Activated CD4-positive, alpha-beta memory T cell treated with anti-CD3 and anti-CD28 coated beads for 36 hours (primary cell): ENCODE data around the gene GCSAM. TPM values are rescaled to one million over a fixed set of nuclear protein-coding genes. Genes with fewer than 3 reads are reported as not detected.

Experiments used
- CTCF ChIA-PET: fragments of 350-600 bp; sonication (Branson Sonifier 250); formaldehyde crosslinking; loops from one replicate; lab custom pipeline; 2021; ENCODE audit warnings: antibody characterized with exemption, inconsistent platforms; lab: Charles Lee
- POLR2A ChIA-PET: fragments of 350-600 bp; sonication (Branson Sonifier 250); formaldehyde crosslinking; loops from one replicate; lab custom pipeline; 2021; ENCODE audit warnings: antibody characterized with exemption; lab: Charles Lee
- DNase-seq: peaks from one replicate; pipeline ENCODE4 v3.0.0-alpha.2; 2020
- H3K27ac Mint-ChIP-seq: one replicate; pipeline ENCODE4 v1.8.0; 2021; ENCODE audit warnings: mixed read lengths
- H3K27me3 Mint-ChIP-seq: one replicate; pipeline ENCODE4 v1.8.0; 2021; ENCODE audit warnings: mixed read lengths
- H3K36me3 Mint-ChIP-seq: one replicate; pipeline ENCODE4 v1.8.0; 2021; ENCODE audit warnings: mixed read lengths
- H3K4me1 Mint-ChIP-seq: one replicate; pipeline ENCODE4 v1.8.0; 2021; ENCODE audit warnings: low read depth, mixed read lengths
- H3K4me3 Mint-ChIP-seq: one replicate; pipeline ENCODE4 v1.8.0; 2021; ENCODE audit warnings: mild to moderate bottlenecking, mixed read lengths
- H3K9me3 Mint-ChIP-seq: one replicate; pipeline ENCODE4 v1.8.0; 2021; ENCODE audit warnings: mixed read lengths
- intact Hi-C: fragments of 100-400 bp; cut with micrococcal nuclease; formaldehyde crosslinking; loops from one replicate; pipeline ENCODE4 v1.15.1; 2023
- total RNA-seq, 2 experiments: library from RNA; stranded (reverse); gene quantifications; one replicate each; pipeline ENCODE4 v1.2.3, GENCODE V29; 2021

The GCSAM gene
- total RNA-seq, 2 experiments from 2014 or later, result 11.7 to 14.4 TPM

DNA sequence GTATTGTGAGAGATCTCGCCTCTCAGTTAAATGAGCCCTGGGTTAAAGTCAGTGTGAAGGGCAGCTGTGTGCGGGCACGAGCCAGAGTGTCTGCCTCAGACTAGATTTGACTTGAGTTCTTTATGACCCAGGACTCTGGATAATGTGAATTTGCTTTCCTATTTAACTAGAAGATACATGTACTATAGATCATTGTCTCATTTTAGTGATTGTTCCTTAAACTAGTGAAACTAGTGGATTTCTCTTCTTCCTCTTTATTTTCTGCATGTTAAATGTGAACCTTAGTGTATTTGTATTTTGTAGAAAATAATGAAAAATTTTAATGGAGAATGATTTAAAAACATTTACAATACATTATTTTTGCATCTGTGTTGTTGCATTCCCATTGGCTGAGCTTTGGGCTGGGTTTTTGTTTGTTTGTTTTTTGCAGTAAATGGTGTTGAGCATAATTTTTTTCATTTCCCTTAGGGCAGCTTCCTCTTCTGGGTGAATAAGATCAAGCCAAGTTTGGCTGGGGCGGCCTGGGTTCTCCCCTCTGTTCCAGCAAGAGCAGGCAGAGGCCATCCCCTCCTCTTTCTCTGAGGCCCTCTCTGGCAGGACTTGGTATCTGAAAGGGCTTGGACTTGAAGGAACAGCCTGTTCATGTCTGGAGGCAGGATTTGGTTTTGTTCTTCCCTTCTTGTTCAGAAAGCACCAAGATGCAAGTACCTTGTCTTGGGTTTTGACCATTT lies 15.0 kb downstream of the GCSAM start:
- peaks cover 5% of the 10 kb centered on the region for H3K36me3 Mint-ChIP-seq
- no peak for DNase-seq
- H3K4me3 Mint-ChIP-seq, result no peak overlapping the region
- no peaks in the 10 kb centered on the region for H3K27me3 Mint-ChIP-seq
- POLR2A ChIA-PET, result no interaction called here
- CTCF ChIA-PET, result interaction anchor here (1.0 to 1.1 kb wide), 3 partner anchors 175 to 415 kb away, joined by 3 to 4 read pairs (median 3); no protein-coding TSS in a partner anchor
- peaks cover 34% of the 10 kb centered on the region for H3K4me1 Mint-ChIP-seq
- intact Hi-C loops, result no loop called here
- no peak overlapping the region for H3K27ac Mint-ChIP-seq
- no peaks in the 10 kb centered on the region for H3K9me3 Mint-ChIP-seq

DNA sequence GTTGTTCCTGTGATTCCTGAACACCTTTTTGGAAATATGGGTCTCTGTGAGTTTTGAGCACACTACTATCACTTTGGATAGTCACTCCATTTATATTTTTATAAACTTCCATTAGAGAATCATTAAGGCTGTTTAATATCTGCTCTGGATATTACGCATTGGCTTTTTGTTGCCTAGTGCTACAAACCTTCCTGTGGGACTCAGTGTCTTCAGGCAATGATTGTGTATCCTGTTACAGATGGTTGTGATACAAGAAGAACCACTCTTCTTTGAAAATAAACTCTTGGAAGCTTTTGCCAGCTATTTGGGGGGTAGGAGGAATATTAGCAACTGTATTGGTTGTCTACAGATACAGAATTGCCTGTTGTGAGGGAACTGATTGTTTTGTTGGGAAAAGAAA lies 15.6 kb downstream of the GCSAM start:
- ChIA-PET CTCF (interaction anchor here (1.0 to 1.1 kb wide), 4 partner anchors 175 to 416 kb away, joined by 3 to 4 read pairs (median 3); no protein-coding TSS in a partner anchor), POLR2A (no interaction called here)
- peaks cover 30% of the 10 kb centered on the region for H3K4me1 Mint-ChIP-seq
- H3K36me3 Mint-ChIP-seq, result peaks cover 2% of the 10 kb centered on the region
- H3K9me3 Mint-ChIP-seq, result no peaks in the 10 kb centered on the region
- no peaks in the 10 kb centered on the region for H3K27me3 Mint-ChIP-seq
- no peak overlapping the region for H3K27ac Mint-ChIP-seq
- H3K4me3 Mint-ChIP-seq, result no peak overlapping the region
- no peak for DNase-seq
- intact Hi-C loops, result no loop called here

- no peak overlapping the region for H3K4me3 Mint-ChIP-seq
- H3K27ac Mint-ChIP-seq, result no peak overlapping the region
- H3K4me1 Mint-ChIP-seq, result peaks cover 30% of the 10 kb centered on the region
- no peaks in the 10 kb centered on the region for H3K36me3 Mint-ChIP-seq
- DNase-seq, result no peak
- POLR2A ChIA-PET, result no interaction called here
- H3K27me3 Mint-ChIP-seq, result no peaks in the 10 kb centered on the region
- CTCF ChIA-PET, result interaction anchor here (1.0 to 1.1 kb wide), 2 partner anchors 176 to 414 kb away, joined by 3 to 4 read pairs; no protein-coding TSS in a partner anchor
- intact Hi-C loops, result no loop called here
- no peaks in the 10 kb centered on the region for H3K9me3 Mint-ChIP-seq
These were observed 16.3 kb downstream of the GCSAM start for GRCh38 chr3:112116748-112117186.

- Mint-ChIP-seq H3K27ac (no peak overlapping the region), H3K9me3 (no peaks in the 10 kb centered on the region), H3K4me3 (no peak overlapping the region), H3K36me3 (no peaks in the 10 kb centered on the region), H3K27me3 (no peaks in the 10 kb centered on the region), H3K4me1 (peaks cover 28% of the 10 kb centered on the region)
- DNase-seq, result no peak
- POLR2A ChIA-PET, result no interaction called here
- intact Hi-C loops, result no loop called here
- CTCF ChIA-PET, result interaction anchor here (1.1 kb wide), 1 partner anchor 415 kb away, joined by 3 read pairs; no protein-coding TSS in a partner anchor
These were observed 17.2 kb downstream of the GCSAM start for GRCh38 chr3:112115806-112116383.

DNA sequence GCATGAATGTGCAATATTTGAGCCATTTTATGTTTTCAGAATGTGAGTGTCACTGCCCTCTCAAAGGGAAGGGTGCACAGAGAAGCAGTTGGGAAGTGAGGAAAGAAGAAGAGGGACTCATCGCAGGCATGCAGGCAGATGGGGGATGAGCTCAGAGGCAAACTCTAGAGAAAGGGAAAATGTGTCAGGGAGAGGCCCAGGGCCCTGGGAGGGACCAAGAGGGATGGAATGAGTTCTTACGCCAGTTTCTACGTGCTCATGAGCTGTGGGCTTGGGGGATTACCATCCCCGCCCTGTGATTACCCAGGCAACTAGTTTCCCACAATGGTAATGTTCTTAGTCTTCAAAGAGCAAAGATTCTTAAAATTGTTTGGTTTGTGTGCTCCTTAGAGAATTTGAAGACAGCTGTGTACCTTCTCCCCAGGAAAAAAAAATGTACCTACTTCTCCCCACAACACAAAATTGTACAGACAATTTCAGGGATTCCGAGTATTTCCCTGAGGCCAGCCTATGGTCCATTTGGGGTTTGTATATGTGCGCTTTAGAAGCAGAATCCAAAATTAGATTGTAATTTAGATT lies 17.8 kb downstream of the GCSAM start:
- H3K4me1 Mint-ChIP-seq, result peaks cover 24% of the 10 kb centered on the region
- intact Hi-C loops, result no loop called here
- no peak overlapping the region for H3K4me3 Mint-ChIP-seq
- no peaks in the 10 kb centered on the region for H3K36me3 Mint-ChIP-seq
- POLR2A ChIA-PET, result no interaction called here
- CTCF ChIA-PET, result interaction anchor here (1.5 kb wide), 1 partner anchor 22 kb away, joined by 8 read pairs; no protein-coding TSS in a partner anchor
- no peaks in the 10 kb centered on the region for H3K9me3 Mint-ChIP-seq
- peak; percentile 44 for DNase-seq
- no peaks in the 10 kb centered on the region for H3K27me3 Mint-ChIP-seq
- no peak overlapping the region for H3K27ac Mint-ChIP-seq

DNA sequence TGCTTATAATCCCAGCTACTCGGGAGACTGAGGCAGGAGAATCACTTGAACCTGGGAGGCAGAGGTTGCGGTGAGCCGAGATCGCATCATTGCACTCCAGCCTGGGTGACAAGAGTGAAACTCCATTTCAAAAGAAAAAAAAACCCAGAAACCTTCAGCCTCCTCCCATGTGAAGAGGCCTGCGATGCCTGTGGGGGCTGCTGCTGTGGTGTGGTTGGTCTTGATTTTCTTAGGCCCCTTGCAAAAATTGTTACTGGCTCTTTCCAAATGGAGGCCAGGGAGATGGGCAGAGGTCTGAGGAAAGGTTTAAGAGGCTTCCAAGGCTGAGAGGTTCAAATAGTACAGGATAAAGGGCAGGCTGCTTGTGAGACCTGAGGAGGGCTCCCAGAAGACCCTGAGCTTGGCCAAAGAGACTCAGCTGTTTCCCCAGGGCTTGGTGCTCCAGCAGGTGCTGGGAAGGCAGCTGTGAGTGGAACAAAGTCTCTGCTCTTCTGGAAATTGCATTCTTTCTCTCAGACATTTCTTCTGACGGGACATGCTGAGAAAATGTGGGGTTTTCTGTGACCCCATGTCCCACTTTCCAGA lies 18.4 kb downstream of the GCSAM start:
- DNase-seq, result no peak
- peaks cover 19% of the 10 kb centered on the region for H3K4me1 Mint-ChIP-seq
- POLR2A ChIA-PET, result no interaction called here
- no peak overlapping the region for H3K4me3 Mint-ChIP-seq
- H3K9me3 Mint-ChIP-seq, result no peaks in the 10 kb centered on the region
- CTCF ChIA-PET, result interaction anchor here (1.5 kb wide), 2 partner anchors 23 to 179 kb away, joined by 4 to 8 read pairs; partner anchors contain the start of gene SLC9C1
- H3K27ac Mint-ChIP-seq, result no peak overlapping the region
- no peaks in the 10 kb centered on the region for H3K27me3 Mint-ChIP-seq
- H3K36me3 Mint-ChIP-seq, result no peaks in the 10 kb centered on the region
- intact Hi-C loops, result loop anchor here (5.0 kb wide), 2 partner anchors 188 to 418 kb away; no protein-coding TSS in a partner anchor

DNA sequence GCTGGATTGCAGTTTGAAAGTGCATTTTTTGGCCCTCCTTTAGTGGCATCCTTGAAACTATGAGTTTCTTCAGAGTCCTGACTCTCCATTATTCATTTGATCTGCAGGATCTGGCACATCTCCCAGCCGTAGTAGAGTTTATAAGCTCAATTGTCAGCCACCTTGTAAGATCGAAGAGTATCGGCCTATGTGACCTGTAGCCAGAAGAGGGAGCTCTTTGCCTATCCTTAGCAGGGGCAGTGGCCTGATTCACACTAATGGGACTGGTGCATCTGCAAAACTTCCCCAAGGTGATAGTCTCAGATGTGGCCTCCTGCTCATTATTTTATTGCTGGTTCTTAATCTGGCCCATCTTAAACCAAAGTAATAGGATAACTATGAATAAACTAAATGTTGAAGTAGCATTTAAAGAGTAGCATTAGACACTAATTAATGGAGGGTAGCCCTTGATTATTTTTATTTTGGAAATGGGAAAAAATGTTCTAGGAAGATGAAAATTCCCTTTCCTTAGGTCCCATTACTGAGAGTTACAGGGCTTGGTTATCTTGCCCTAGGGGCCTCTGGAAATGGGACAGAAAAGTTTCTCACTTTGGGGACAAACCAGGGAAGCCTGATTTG lies 21.2 kb downstream of the GCSAM start:
- Mint-ChIP-seq H3K4me3 (no peak overlapping the region), H3K36me3 (no peaks in the 10 kb centered on the region), H3K4me1 (peaks cover 7% of the 10 kb centered on the region), H3K27me3 (no peaks in the 10 kb centered on the region), H3K9me3 (no peaks in the 10 kb centered on the region), H3K27ac (no peak overlapping the region)
- CTCF ChIA-PET, result interaction anchor here (0.6 to 3.5 kb wide), 60 partner anchors 9 to 458 kb away, joined by 3 to 42 read pairs (median 5); partner anchors contain the start of genes CD200, GCSAM and SLC9C1
- intact Hi-C loops, result loop anchor here (1.0 to 5.0 kb wide), 5 partner anchors 17 to 420 kb away; no protein-coding TSS in a partner anchor
- POLR2A ChIA-PET, result interaction anchor here (0.6 kb wide), 1 partner anchor 22 kb away, joined by 4 read pairs; no protein-coding TSS in a partner anchor
- DNase-seq, result peak; percentile 71

GRCh38 chr3:112109322-112109721 lies 23.7 kb downstream of the GCSAM start:
- intact Hi-C loops, result no loop called here
- no peak for DNase-seq
- Mint-ChIP-seq H3K27me3 (no peaks in the 10 kb centered on the region), H3K4me3 (no peak overlapping the region), H3K27ac (no peak overlapping the region), H3K9me3 (no peaks in the 10 kb centered on the region), H3K4me1 (peaks cover 5% of the 10 kb centered on the region), H3K36me3 (no peaks in the 10 kb centered on the region)
- POLR2A ChIA-PET, result no interaction called here
- CTCF ChIA-PET, result interaction anchor here (1.0 to 3.5 kb wide), 5 partner anchors 28 to 422 kb away, joined by 3 to 42 read pairs (median 3); partner anchors contain the start of gene SLC9C1

DNA sequence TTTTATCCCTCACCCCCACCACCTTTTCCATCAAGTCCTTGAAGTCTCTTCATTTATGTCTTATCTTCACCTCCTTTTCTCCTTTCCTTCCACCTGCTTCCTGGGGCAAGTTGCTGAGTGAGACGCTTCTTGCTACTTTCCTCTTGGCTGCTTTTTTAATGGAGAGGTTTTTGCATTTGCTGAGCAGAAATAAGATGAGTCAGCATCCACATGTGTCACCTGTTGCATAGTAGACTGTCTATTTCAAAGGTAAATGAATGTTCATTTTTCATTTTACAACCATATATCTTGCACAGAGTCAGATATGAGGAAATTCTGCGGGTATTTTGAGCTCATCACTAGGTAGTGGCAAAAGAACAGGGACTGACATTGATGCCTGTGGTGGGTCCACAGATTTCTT lies 28.3 kb downstream of the GCSAM start:
- no peaks in the 10 kb centered on the region for H3K9me3 Mint-ChIP-seq
- no peak overlapping the region for H3K27ac Mint-ChIP-seq
- no peak overlapping the region for H3K4me3 Mint-ChIP-seq
- no peaks in the 10 kb centered on the region for H3K36me3 Mint-ChIP-seq
- no peaks in the 10 kb centered on the region for H3K4me1 Mint-ChIP-seq
- CTCF ChIA-PET, result no interaction called here
- DNase-seq, result no peak
- no peaks in the 10 kb centered on the region for H3K27me3 Mint-ChIP-seq
- intact Hi-C loops, result no loop called here
- POLR2A ChIA-PET, result no interaction called here

DNA sequence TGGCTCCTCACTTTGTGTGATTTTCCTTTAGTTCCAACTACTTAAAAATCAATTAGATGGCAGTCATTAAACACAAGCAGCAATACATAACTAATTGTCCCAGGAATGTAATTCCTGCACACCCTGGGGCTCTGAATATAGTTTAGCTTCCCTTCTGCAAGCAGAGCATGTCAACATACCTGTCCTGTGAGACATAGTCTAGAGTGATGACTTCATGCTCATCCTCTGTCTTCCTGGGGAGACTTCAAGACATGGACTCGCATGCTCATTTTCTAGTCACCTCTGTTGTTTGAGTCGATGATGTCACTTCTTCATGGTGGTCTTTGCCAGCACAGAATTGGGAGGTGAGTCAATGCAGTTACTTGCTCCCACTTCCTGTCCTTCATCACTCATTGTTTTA lies 31.1 kb downstream of the GCSAM start:
- Mint-ChIP-seq H3K27ac (no peak overlapping the region), H3K9me3 (no peaks in the 10 kb centered on the region), H3K4me3 (no peak overlapping the region), H3K36me3 (no peaks in the 10 kb centered on the region), H3K27me3 (no peaks in the 10 kb centered on the region), H3K4me1 (peaks cover 9% of the 10 kb centered on the region)
- intact Hi-C loops, result no loop called here
- POLR2A ChIA-PET, result no interaction called here
- DNase-seq, result no peak
- CTCF ChIA-PET, result no interaction called here

DNA sequence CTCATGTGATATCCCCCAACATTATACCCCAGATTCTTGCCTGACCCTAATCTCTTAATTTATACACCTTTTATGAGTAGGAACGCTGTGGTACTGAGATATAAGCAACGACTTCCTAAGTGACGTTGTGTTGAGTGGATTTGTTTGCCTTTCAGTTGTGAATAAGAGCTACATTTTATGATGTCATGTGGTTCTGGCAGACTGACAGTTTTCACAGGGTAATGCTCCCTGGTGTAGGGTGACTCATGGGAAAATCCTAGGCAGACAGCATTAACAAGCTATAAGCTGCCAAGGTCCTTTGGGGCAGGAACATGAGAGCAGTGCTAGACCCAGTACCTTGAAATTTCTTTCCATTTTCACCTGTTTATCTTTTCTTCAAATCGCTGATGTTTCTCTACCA lies 35.7 kb downstream of the GCSAM start:
- H3K4me3 Mint-ChIP-seq, result no peak overlapping the region
- CTCF ChIA-PET, result interaction anchor here (0.6 to 2.2 kb wide), 2 partner anchors 10 to 14 kb away, joined by 3 to 13 read pairs; no protein-coding TSS in a partner anchor
- H3K4me1 Mint-ChIP-seq, result peaks cover 21% of the 10 kb centered on the region
- no peaks in the 10 kb centered on the region for H3K36me3 Mint-ChIP-seq
- peak; percentile 49 for DNase-seq
- POLR2A ChIA-PET, result no interaction called here
- H3K27me3 Mint-ChIP-seq, result no peaks in the 10 kb centered on the region
- intact Hi-C loops, result no loop called here
- H3K27ac Mint-ChIP-seq, result no peak overlapping the region
- H3K9me3 Mint-ChIP-seq, result no peaks in the 10 kb centered on the region
